Uterus (tissue), 4 donors: ENCODE data around the gene RMND1. TPM values are rescaled to one million over a fixed set of nuclear protein-coding genes. Genes with fewer than 3 reads are reported as not detected.

Experiments used
- DNase-seq, 2 donors: peaks; one replicate each; pipeline ENCODE4 v3.0.0-alpha.2; 2019 to 2020
- H3K27ac ChIP-seq, 2 donors: fragments of 200-600 bp; sonication (generic); 1 replicate in 1 of 2; 2 replicates in 1 of 2; pipeline ENCODE4 v1.5.1; 2016 to 2018
- H3K27me3 ChIP-seq, 2 donors: fragments of 200-600 bp; sonication (generic); one replicate each; pipeline ENCODE4 v1.5.1; 2018 to 2019; ENCODE audit warnings: control low read depth in 1 of 2
- H3K36me3 ChIP-seq, 2 donors: fragments of 200-600 bp; sonication (generic); one replicate each; pipeline ENCODE4 v1.5.1; 2019; ENCODE audit warnings: control low read depth in 1 of 2
- H3K4me1 ChIP-seq, 2 donors: fragments of 200-600 bp; sonication (generic); one replicate each; pipeline ENCODE4 v1.5.1; 2018 to 2019; ENCODE audit warnings: control low read depth in 1 of 2
- H3K4me3 ChIP-seq, 2 donors: fragments of 200-600 bp; sonication (generic); 1 replicate in 1 of 2; 2 replicates in 1 of 2; pipeline ENCODE4 v1.5.1; 2018 to 2019; ENCODE audit warnings: mild to moderate bottlenecking in 1 of 2
- H3K9me3 ChIP-seq, 2 donors: fragments of 200-600 bp; sonication (generic); one replicate each; pipeline ENCODE4 v1.5.1; 2019; ENCODE audit warnings: control low read depth in 1 of 2
- CTCF ChIP-seq, 4 experiments: fragments of 200-600 bp in 2 of 4; fragments of 450-650 bp in 2 of 4; sonication (generic) in 2 of 4; IDR thresholded peaks; one replicate each; pipeline ENCODE4 v1.5.1; 2016 to 2019; ENCODE audit warnings: antibody characterized with exemption in 4 of 4, mild to moderate bottlenecking in 2 of 4, moderate library complexity in 1 of 4
- POLR2A ChIP-seq, 2 donors: fragments of 450-650 bp; IDR thresholded peaks; one replicate each; pipeline ENCODE4 v1.6.1; 2016; ENCODE audit warnings: antibody characterized with exemption in 2 of 2, mild to moderate bottlenecking in 1 of 2, moderate library complexity in 1 of 2
- intact Hi-C: fragments of 100-400 bp; cut with DNase I; formaldehyde crosslinking; loops from one replicate; pipeline ENCODE4 v1.15.1; 2023; ENCODE audit warnings: low total_unique reads
- total RNA-seq, 4 donors: library from RNA; depleted of rRNA in 3 of 4; stranded (reverse); fragments of >200 nt in 3 of 4; gene quantifications; one replicate each; pipeline versions ENCODE4 v1.1.0 to v1.2.4, GENCODE V29; 2014 to 2023
- donor health status: DM: yes; HTN: yes; CAD: no.

The RMND1 gene
- total RNA-seq, 4 donors from 2014 or later: 4.1 to 48.8 (median 21.1) TPM

- Histone ChIP-seq H3K9me3 (no peaks in the 10 kb centered on the region), H3K4me3 (no peak overlapping the region), H3K36me3 (no peaks in the 10 kb centered on the region), H3K4me1 (no peaks in the 10 kb centered on the region), H3K27ac (no peak overlapping the region), H3K27me3 (no peaks in the 10 kb centered on the region)
- DNase-seq: no peak
- intact Hi-C loops: loop anchor here (10.0 kb wide), 1 partner anchor 65 kb away; no protein-coding TSS in a partner anchor
- TF ChIP-seq CTCF (IDR thresholded peaks at IDR 0.05) (no peak), POLR2A (IDR thresholded peaks at IDR 0.05) (no peak)
Measured at GRCh38 chr6:151409679-151410078, 42.2 kb downstream of the RMND1 start.

- intact Hi-C loops: no loop called here
- no peak for DNase-seq
- no peak for TF ChIP-seq CTCF (IDR thresholded peaks at IDR 0.05)
- TF ChIP-seq POLR2A (IDR thresholded peaks at IDR 0.05): no peak
- Histone ChIP-seq H3K36me3 (no peaks in the 10 kb centered on the region), H3K4me3 (no peak overlapping the region), H3K9me3 (no peaks in the 10 kb centered on the region), H3K4me1 (no peaks in the 10 kb centered on the region), H3K27me3 (no peaks in the 10 kb centered on the region), H3K27ac (no peak overlapping the region)
Measured at GRCh38 chr6:151409260-151409659, 42.7 kb downstream of the RMND1 start.

GRCh38 chr6:151408858-151409257 lies 43.1 kb downstream of the RMND1 start:
- no peak overlapping the region for H3K4me3 ChIP-seq
- H3K27ac ChIP-seq: no peak overlapping the region
- H3K9me3 ChIP-seq: no peaks in the 10 kb centered on the region
- H3K36me3 ChIP-seq: no peaks in the 10 kb centered on the region
- TF ChIP-seq CTCF (IDR thresholded peaks at IDR 0.05) (no peak), POLR2A (IDR thresholded peaks at IDR 0.05) (no peak)
- DNase-seq: no peak
- intact Hi-C loops: no loop called here
- no peaks in the 10 kb centered on the region for H3K27me3 ChIP-seq
- no peaks in the 10 kb centered on the region for H3K4me1 ChIP-seq

- Histone ChIP-seq H3K4me3 (no peak overlapping the region), H3K9me3 (no peaks in the 10 kb centered on the region), H3K27ac (no peak overlapping the region), H3K36me3 (no peaks in the 10 kb centered on the region), H3K4me1 (no peaks in the 10 kb centered on the region), H3K27me3 (no peaks in the 10 kb centered on the region)
- intact Hi-C loops: no loop called here
- TF ChIP-seq POLR2A (IDR thresholded peaks at IDR 0.05): no peak
- TF ChIP-seq CTCF (IDR thresholded peaks at IDR 0.05): no peak
- no peak for DNase-seq
Measured at GRCh38 chr6:151403919-151404308, 48.0 kb downstream of the RMND1 start.

- intact Hi-C loops: no loop called here
- no peak for TF ChIP-seq CTCF (IDR thresholded peaks at IDR 0.05)
- no peak for TF ChIP-seq POLR2A (IDR thresholded peaks at IDR 0.05)
Measured at GRCh38 chr6:151402228-151402627, 49.7 kb downstream of the RMND1 start.

More at GRCh38 chr6:151402228-151402627, 49.7 kb downstream of the RMND1 start:
- H3K27ac ChIP-seq: no peak overlapping the region
- no peaks in the 10 kb centered on the region for H3K4me1 ChIP-seq
- no peak overlapping the region for H3K4me3 ChIP-seq
- no peak for DNase-seq
- no peaks in the 10 kb centered on the region for H3K27me3 ChIP-seq
- no peaks in the 10 kb centered on the region for H3K9me3 ChIP-seq
- H3K36me3 ChIP-seq: no peaks in the 10 kb centered on the region
